ENCODE data around the gene FAM227A.

FAM227A gene

DNA sequence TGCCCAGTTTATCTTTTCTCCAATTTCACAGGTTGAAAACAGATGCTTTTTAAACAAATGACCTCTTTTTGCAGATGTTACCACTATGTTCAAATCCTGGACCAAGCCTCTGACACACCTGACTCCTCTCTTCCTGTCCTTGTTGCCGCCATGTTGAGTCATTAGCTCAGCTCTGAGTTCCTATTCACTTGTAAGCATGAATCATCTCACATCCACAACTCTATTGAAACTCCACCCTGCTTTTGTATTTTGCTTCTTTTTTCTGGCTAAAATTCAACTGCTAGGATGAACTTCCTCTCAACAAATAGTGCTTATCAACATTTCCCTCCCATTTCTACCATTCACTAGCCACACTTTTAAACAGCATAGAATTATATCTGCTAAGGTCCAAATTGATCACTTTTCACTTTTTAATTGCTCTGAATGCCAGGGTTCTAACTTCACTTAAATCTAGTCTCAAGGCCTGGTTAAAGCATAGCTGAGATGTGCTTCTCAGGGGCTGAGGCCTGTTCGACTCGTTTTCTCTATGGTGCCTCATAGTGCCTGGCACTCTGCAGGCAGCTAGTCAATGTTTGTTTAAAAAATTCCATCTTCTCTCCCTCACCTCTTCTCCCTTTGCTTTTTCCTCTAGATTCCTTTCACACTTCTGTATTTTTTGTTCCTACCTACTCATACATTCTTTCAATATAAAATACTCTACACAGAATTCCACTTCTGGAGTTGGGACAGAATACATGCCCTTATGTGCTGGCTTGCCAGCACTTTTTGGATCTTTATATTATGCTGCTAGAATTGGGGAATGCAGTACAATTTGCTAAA lies 40.6 kb upstream of the FAM227A start:
- H3K27ac ChIP-seq (ENCODE audit: low read depth, low read length): peak overlapping the region; percentile 77
- no peaks in the 10 kb centered on the region for H3K9me3 ChIP-seq (ENCODE audit: control insufficient read depth, insufficient read depth, low read length)
- no peak overlapping the region for H3K9ac ChIP-seq (ENCODE audit: low read depth, low read length)
- H3K36me3 ChIP-seq (ENCODE audit: control insufficient read depth, insufficient read depth, low read length): peaks cover 22% of the 10 kb centered on the region; the same call in 1 of the 2 replicates
- H3K4me1 ChIP-seq (ENCODE audit: control insufficient read depth, insufficient read depth, low read length): peaks cover 16% of the 10 kb centered on the region
- H3K27me3 ChIP-seq (ENCODE audit: control insufficient read depth, insufficient read depth, low read length): no peaks in the 10 kb centered on the region
- H3K4me3 ChIP-seq (ENCODE audit: low read depth, low read length): no peak overlapping the region

DNA sequence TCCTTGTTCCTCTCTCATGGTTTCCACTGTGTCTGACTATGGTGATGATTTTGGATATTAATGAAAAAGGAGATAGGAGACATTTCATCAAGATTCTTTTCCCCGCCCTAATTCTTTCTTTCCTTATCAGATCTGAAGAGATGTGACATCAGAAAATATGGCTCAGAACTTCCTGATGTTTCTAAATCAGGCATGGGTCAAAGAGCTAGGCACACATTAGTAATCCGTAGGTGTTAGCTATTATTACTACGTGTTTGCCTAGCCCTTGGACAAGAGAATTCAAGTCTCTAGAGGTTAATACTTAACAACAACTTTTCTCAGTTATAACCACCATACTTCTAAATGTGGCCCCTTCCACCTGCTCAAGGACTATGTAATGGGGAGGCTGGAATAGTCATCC lies 38.7 kb upstream of the FAM227A start:
- H3K9me3 ChIP-seq (ENCODE audit: control insufficient read depth, insufficient read depth, low read length): no peaks in the 10 kb centered on the region
- H3K27ac ChIP-seq (ENCODE audit: low read depth, low read length): no peak overlapping the region
- peaks cover 12% of the 10 kb centered on the region for H3K4me1 ChIP-seq (ENCODE audit: control insufficient read depth, insufficient read depth, low read length)
- no peak overlapping the region for H3K9ac ChIP-seq (ENCODE audit: low read depth, low read length)
- H3K36me3 ChIP-seq (ENCODE audit: control insufficient read depth, insufficient read depth, low read length): peaks cover 26% of the 10 kb centered on the region; the same call in 1 of the 2 replicates
- H3K27me3 ChIP-seq (ENCODE audit: control insufficient read depth, insufficient read depth, low read length): no peaks in the 10 kb centered on the region
- no peak overlapping the region for H3K4me3 ChIP-seq (ENCODE audit: low read depth, low read length)

DNA sequence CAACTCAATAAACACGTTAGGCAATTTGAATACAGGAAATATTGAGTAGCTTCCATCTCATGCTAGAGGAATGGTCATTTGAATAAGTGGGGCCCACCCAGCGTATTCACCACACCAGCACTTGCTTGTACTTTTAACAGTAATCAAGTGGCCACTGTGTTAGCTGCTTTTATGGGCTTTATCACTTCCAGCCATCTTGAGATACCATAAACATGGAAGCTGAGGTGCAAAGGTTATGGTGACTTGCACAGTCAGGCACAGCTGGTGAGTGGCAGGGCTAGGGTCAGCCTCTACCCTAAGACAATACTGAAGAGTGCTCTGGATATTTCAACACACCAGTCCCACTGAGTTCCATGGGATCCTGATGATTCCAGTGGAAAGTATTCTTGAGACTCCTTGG lies 37.9 kb upstream of the FAM227A start:
- Histone ChIP-seq H3K27ac (ENCODE audit: low read depth, low read length) (no peak overlapping the region), H3K9me3 (ENCODE audit: control insufficient read depth, insufficient read depth, low read length) (no peaks in the 10 kb centered on the region), H3K36me3 (ENCODE audit: control insufficient read depth, insufficient read depth, low read length) (peaks cover 32% of the 10 kb centered on the region; the same call in 1 of the 2 replicates), H3K4me1 (ENCODE audit: control insufficient read depth, insufficient read depth, low read length) (peaks cover 4% of the 10 kb centered on the region; the same call in 1 of the 2 replicates), H3K4me3 (ENCODE audit: low read depth, low read length) (no peak overlapping the region), H3K9ac (ENCODE audit: low read depth, low read length) (no peak overlapping the region), H3K27me3 (ENCODE audit: control insufficient read depth, insufficient read depth, low read length) (no peaks in the 10 kb centered on the region)

DNA sequence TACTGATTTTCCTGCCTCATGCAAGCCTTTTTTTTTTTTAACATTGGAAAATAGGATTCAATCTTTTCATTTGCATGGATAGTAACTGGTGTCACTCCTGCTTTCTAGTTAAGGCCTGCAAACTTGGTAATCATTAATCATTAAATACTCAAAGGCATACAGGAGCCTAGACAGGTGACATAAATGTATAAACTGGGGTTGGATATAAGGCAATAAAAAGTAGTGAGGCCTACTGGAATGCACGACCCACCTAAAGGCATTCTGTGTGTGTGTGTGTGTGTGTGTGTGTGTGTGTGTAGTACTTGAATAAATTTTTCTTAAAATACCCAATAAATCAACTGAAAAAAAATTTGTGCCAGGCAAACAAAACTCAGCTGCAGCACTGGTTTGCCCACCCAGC lies 33.5 kb upstream of the FAM227A start:
- Histone ChIP-seq H3K36me3 (ENCODE audit: control insufficient read depth, insufficient read depth, low read length) (peaks cover 61% of the 10 kb centered on the region), H3K4me1 (ENCODE audit: control insufficient read depth, insufficient read depth, low read length) (no peaks in the 10 kb centered on the region), H3K4me3 (ENCODE audit: low read depth, low read length) (no peak overlapping the region), H3K27me3 (ENCODE audit: control insufficient read depth, insufficient read depth, low read length) (no peaks in the 10 kb centered on the region), H3K9me3 (ENCODE audit: control insufficient read depth, insufficient read depth, low read length) (no peaks in the 10 kb centered on the region), H3K9ac (ENCODE audit: low read depth, low read length) (no peak overlapping the region), H3K27ac (ENCODE audit: low read depth, low read length) (no peak overlapping the region)

DNA sequence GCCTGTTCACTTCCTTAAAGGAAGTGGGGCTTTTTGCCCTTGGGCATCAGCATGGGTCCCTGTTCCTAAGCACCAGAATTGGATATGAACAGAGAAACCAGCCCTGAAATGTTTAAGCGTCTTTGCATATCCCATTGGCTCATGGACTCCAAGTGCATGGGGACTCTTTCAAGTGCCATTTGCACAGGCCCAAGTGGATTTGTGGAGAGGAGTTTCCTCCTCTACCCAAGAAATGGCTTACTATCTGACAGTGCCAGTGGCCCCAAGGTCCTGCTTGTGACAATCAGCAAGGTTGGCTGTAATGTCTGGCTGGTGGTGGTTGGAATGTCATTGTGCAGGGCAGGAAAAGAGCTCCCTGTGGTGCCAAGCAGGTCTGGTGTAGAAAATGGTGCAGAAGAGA lies 29.6 kb upstream of the FAM227A start:
- Histone ChIP-seq H3K27ac (ENCODE audit: low read depth, low read length) (no peak overlapping the region), H3K36me3 (ENCODE audit: control insufficient read depth, insufficient read depth, low read length) (peaks cover 62% of the 10 kb centered on the region), H3K4me3 (ENCODE audit: low read depth, low read length) (no peak overlapping the region), H3K9ac (ENCODE audit: low read depth, low read length) (no peak overlapping the region), H3K4me1 (ENCODE audit: control insufficient read depth, insufficient read depth, low read length) (no peaks in the 10 kb centered on the region), H3K27me3 (ENCODE audit: control insufficient read depth, insufficient read depth, low read length) (no peaks in the 10 kb centered on the region), H3K9me3 (ENCODE audit: control insufficient read depth, insufficient read depth, low read length) (peaks cover 6% of the 10 kb centered on the region)

DNA sequence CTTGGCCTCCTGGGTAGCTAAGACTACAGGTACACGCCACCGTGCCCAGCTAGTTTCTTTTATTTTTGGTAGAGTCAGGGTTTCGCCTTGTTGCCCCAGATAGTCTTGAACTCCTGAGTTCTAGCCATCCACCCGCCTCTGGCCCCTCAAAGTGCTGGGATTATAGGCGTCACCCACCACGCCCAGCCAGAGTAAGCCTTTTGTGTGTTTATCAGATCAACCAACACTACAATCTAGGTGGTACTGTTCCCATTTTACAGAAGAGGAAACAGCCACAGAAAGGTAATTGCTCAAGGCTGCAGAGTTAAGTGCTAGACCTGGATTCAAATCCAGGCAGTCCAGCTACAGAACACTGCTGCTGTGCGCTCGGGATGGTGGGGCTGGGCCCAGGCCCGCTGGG lies 28.7 kb upstream of the FAM227A start:
- no peaks in the 10 kb centered on the region for H3K27me3 ChIP-seq (ENCODE audit: control insufficient read depth, insufficient read depth, low read length)
- no peaks in the 10 kb centered on the region for H3K4me1 ChIP-seq (ENCODE audit: control insufficient read depth, insufficient read depth, low read length)

DNA sequence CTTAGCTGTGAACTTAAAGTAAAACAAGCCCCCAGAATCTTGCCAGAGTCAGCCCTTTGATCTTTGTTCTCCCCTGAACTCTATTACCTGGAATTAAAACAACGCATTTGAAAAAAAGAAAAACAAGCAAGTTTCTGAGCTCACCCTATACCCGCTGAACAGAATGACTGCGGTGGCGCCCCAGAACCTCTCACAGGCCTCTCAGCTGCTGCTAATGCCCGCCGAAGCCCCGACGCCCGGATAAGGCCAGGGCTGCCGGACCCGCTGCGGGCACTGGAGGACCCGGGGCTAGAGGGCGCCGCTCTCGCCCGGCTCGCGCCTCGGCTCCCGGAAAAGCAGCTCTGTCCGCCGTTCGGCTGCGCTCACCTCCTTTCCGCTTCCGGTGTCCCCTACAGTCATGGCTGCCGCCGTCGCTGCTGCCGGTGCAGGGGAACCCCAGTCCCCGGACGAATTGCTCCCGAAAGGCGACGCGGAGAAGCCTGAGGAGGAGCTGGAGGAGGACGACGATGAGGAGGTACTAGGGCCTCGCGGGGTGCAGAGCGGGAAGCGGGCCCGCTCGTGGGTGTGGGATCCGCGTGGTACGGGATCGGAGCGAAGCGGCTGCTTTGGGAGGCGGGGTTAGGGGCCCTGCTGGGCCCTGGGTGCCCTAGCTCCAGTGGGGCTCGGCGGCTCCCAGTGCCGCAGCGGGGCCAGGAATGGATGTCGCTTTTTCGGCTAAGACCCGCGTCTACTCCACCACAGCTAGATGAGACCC lies 25.6 kb upstream of the FAM227A start, which contains the start of gene TOMM22:
Gene TOMM22 (plus strand): TSS at position 376 of the 754 bp plus-strand sequence. CDS start 22 bp downstream, at position 398.
- H3K4me3 ChIP-seq (ENCODE audit: low read depth, low read length): peak within 1 kb of the TSS; percentile 97
- H3K36me3 ChIP-seq (ENCODE audit: control insufficient read depth, insufficient read depth, low read length): peaks cover 36% of the 10 kb centered on the region
- H3K27me3 ChIP-seq (ENCODE audit: control insufficient read depth, insufficient read depth, low read length): no peaks in the 10 kb centered on the region
- no peaks in the 10 kb centered on the region for H3K4me1 ChIP-seq (ENCODE audit: control insufficient read depth, insufficient read depth, low read length)
- peak within 1 kb of the TSS; percentile 70 for H3K27ac ChIP-seq (ENCODE audit: low read depth, low read length)
- H3K9ac ChIP-seq (ENCODE audit: low read depth, low read length): peak within 1 kb of the TSS; percentile 94
- H3K9me3 ChIP-seq (ENCODE audit: control insufficient read depth, insufficient read depth, low read length): peaks cover 6% of the 10 kb centered on the region

More for the DNA sequence above, 28.7 kb upstream of the FAM227A start:
- H3K36me3 ChIP-seq (ENCODE audit: control insufficient read depth, insufficient read depth, low read length): peaks cover 60% of the 10 kb centered on the region
- no peak overlapping the region for H3K4me3 ChIP-seq (ENCODE audit: low read depth, low read length)
- no peak overlapping the region for H3K9ac ChIP-seq (ENCODE audit: low read depth, low read length)
- H3K9me3 ChIP-seq (ENCODE audit: control insufficient read depth, insufficient read depth, low read length): peaks cover 6% of the 10 kb centered on the region
- H3K27ac ChIP-seq (ENCODE audit: low read depth, low read length): no peak overlapping the region

DNA sequence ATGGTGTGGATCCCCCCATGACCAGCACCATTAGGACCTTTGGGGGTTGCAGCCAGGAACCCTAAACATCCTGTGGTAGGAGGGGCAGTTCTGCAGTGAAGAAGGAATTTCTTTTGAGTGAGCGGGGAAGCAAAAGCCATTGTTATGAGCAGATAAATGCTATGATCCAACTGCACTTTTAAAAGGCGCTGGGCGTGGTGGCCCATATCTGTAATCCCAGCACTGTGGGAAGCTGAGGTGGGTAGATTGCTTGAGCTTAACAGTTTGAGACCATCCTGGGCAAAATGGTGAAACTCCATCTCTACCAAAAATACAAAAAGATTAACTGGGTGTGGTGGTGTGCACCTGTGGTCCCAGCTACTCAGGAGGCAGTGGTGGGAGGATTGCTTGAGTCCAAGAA lies 19.6 kb upstream of the FAM227A start:
- H3K4me1 ChIP-seq (ENCODE audit: control insufficient read depth, insufficient read depth, low read length): no peaks in the 10 kb centered on the region
- H3K27ac ChIP-seq (ENCODE audit: low read depth, low read length): no peak overlapping the region
- H3K9ac ChIP-seq (ENCODE audit: low read depth, low read length): no peak overlapping the region
- no peak overlapping the region for H3K4me3 ChIP-seq (ENCODE audit: low read depth, low read length)
- H3K27me3 ChIP-seq (ENCODE audit: control insufficient read depth, insufficient read depth, low read length): no peaks in the 10 kb centered on the region
- no peaks in the 10 kb centered on the region for H3K9me3 ChIP-seq (ENCODE audit: control insufficient read depth, insufficient read depth, low read length)
- H3K36me3 ChIP-seq (ENCODE audit: control insufficient read depth, insufficient read depth, low read length): peaks cover 24% of the 10 kb centered on the region

DNA sequence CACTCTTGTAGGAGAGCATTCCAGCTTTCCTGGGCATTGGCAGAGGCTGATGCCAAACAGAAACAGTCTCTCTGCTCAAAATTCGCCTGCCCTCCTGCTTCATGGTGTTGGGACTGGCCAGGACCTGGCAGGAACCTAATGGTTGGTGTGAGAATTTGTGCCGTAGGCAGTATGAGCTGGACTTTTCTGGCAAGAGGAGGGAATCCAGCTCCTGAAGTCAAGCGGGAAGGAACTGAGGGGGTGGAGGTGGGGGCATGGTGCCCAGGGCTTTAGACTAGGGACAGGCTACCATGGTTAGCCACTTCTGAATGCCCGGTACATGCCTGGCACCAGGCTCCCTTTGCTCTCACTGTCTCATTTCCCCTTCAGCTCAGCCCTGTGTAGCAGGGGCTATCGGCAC lies 18.7 kb upstream of the FAM227A start:
- Histone ChIP-seq H3K4me3 (ENCODE audit: low read depth, low read length) (no peak overlapping the region), H3K27me3 (ENCODE audit: control insufficient read depth, insufficient read depth, low read length) (no peaks in the 10 kb centered on the region), H3K36me3 (ENCODE audit: control insufficient read depth, insufficient read depth, low read length) (peaks cover 29% of the 10 kb centered on the region), H3K9ac (ENCODE audit: low read depth, low read length) (no peak overlapping the region), H3K27ac (ENCODE audit: low read depth, low read length) (no peak overlapping the region), H3K9me3 (ENCODE audit: control insufficient read depth, insufficient read depth, low read length) (no peaks in the 10 kb centered on the region), H3K4me1 (ENCODE audit: control insufficient read depth, insufficient read depth, low read length) (no peaks in the 10 kb centered on the region)

DNA sequence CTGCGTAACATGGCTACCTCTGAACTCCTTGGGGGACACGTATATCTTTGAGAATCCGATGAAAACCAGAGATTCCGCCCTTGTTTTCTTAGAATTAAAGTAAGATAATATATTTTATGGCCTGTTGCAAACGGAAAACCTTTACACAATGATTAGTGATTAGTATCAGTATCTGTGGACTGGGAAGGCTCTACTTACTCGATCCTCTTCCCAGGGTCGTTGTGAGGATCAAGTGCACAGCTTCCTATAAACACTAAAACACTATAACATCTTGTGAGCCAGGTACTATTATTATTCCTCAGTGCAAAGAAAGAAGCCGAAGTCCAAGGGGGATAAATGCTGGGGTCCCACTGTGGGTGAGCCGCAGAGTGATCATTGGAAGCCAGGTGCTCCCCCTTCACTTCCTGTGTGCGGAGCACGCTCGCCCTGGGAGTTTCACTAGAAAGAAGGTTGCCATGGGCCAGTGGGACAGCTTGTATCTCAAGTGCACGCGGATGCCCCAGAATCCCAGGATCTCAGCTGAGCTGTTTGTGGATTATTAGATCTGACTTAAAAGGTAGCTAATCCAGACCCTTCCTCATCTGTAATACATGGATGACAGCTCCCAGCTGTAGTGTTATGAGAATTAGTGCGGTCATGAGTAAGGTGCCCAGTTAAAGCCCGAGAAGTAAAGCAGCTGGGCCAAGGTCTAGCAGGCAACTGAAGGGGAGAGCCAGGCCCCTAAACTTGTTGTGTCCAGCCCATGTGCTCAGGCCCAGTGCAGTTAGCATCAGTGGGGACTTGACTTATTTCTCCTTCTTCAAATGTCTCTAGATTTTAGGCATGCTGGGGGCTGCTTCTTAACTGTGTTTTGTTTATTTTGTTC lies 1.1 kb upstream of the FAM227A start:
- no peaks in the 10 kb centered on the region for H3K9me3 ChIP-seq (ENCODE audit: control insufficient read depth, insufficient read depth, low read length)
- no peaks in the 10 kb centered on the region for H3K36me3 ChIP-seq (ENCODE audit: control insufficient read depth, insufficient read depth, low read length)
- 0 out of 2 replicates have a peak, but pooled peaks cover 5% of the 10 kb centered on the region for H3K4me1 ChIP-seq (ENCODE audit: control insufficient read depth, insufficient read depth, low read length)
- peak overlapping the region; percentile 97; the same call in 1 of the 2 replicates for H3K9ac ChIP-seq (ENCODE audit: low read depth, low read length)
- peak overlapping the region; percentile 78 for H3K4me3 ChIP-seq (ENCODE audit: low read depth, low read length)
- peak overlapping the region; percentile 96 for H3K27ac ChIP-seq (ENCODE audit: low read depth, low read length)
- no peaks in the 10 kb centered on the region for H3K27me3 ChIP-seq (ENCODE audit: control insufficient read depth, insufficient read depth, low read length)

Data from HUES48 (cell line).